Natural killer cell (primary cell): Measurements from ENCODE around the gene CDH18. TPM values are rescaled to one million over a fixed set of nuclear protein-coding genes. Genes with fewer than 3 reads are reported as not detected.

Source experiments
- ATAC-seq, 3 donors: fragments of 150-1000 bp in 2 of 3; fragments of 200-7000 bp in 1 of 3; cut with Tn5 transposase; 1 replicate in 1 of 3; 2 replicates in 2 of 3; pipeline ENCODE4 v1.10.0; 2021; ENCODE audit warnings: mild to moderate bottlenecking in 2 of 3, moderate library complexity in 2 of 3
- DNase-seq, 2 donors: peaks; one replicate each; pipeline versions ENCODE4 v3.0.0 to v3.0.0-alpha.2; 2013 to 2021; ENCODE audit warnings: mixed read lengths in 1 of 2
- H3K27ac ChIP-seq: one replicate; pipeline ENCODE4 v1.5.1; 2013; ENCODE audit warnings: mild to moderate bottlenecking, low read length
- H3K27me3 ChIP-seq: one replicate; pipeline ENCODE4 v1.6.1; 2013; ENCODE audit warnings: low read length; ENCODE audit not compliant: control insufficient read depth, insufficient read depth
- H3K36me3 ChIP-seq: one replicate; pipeline ENCODE4 v1.6.1; 2013; ENCODE audit warnings: low read length; ENCODE audit not compliant: control insufficient read depth, insufficient read depth
- H3K4me1 ChIP-seq: one replicate; pipeline ENCODE4 v1.6.1; 2013; ENCODE audit warnings: low read length; ENCODE audit not compliant: control insufficient read depth, insufficient read depth
- H3K4me3 ChIP-seq: one replicate; pipeline ENCODE4 v1.5.1; 2013; ENCODE audit warnings: low read length
- H3K9me3 ChIP-seq: one replicate; pipeline ENCODE4 v1.6.1; 2013; ENCODE audit warnings: low read length; ENCODE audit not compliant: control insufficient read depth, insufficient read depth
- H3K27ac Mint-ChIP-seq, 2 donors: one replicate each; pipeline ENCODE4 v1.8.0; 2022; ENCODE audit warnings: mild to moderate bottlenecking in 2 of 2, mixed read lengths in 2 of 2, moderate library complexity in 1 of 2
- H3K27me3 Mint-ChIP-seq, 2 donors: one replicate each; pipeline ENCODE4 v1.8.0; 2022; ENCODE audit warnings: low read depth in 2 of 2, mixed read lengths in 2 of 2
- H3K36me3 Mint-ChIP-seq: one replicate; pipeline ENCODE4 v1.8.0; 2022; ENCODE audit warnings: mixed read lengths
- H3K4me1 Mint-ChIP-seq, 2 donors: one replicate each; pipeline ENCODE4 v1.8.0; 2022; ENCODE audit warnings: mixed read lengths in 2 of 2
- H3K4me3 Mint-ChIP-seq: one replicate; pipeline ENCODE4 v1.8.0; 2022; ENCODE audit warnings: mild to moderate bottlenecking, moderate library complexity, mixed read lengths
- H3K9me3 Mint-ChIP-seq, 2 donors: one replicate each; pipeline ENCODE4 v1.8.0; 2022; ENCODE audit warnings: mixed read lengths in 2 of 2
- CTCF ChIP-seq: fragments of 200-600 bp; IDR thresholded peaks from one replicate; pipeline ENCODE4 v1.8.0; 2022; ENCODE audit warnings: antibody characterized with exemption
- WGBS: methylation state at CpG from one replicate; pipeline ENCODE4 v1.1.7; 2013; ENCODE audit warnings: missing lambda C conversion rate; ENCODE audit not compliant: insufficient coverage; 5-methylcytosine and 5-hydroxymethylcytosine counted together
- intact Hi-C: fragments of 100-400 bp; cut with micrococcal nuclease; formaldehyde crosslinking; loops from one replicate; pipeline ENCODE4 v1.14.2; 2022
- total RNA-seq, 4 donors: library from RNA; stranded (reverse); fragments of 120-200 nt in 1 of 4; gene quantifications; one replicate each; pipeline versions ENCODE4 v1.2.3 to v1.2.4, GENCODE V29; 2013 to 2022

Gene CDH18
- total RNA-seq, 3 donors from 2014 or later (not counting 1 experiment from before 2014, with no cell fraction given), result not detected

GRCh38 chr5:19733612-19734495 lies 254.1 kb downstream of the CDH18 start:
- H3K9me3 ChIP-seq, result peaks cover 5% of the 10 kb centered on the region
- H3K27me3 ChIP-seq, result no peaks in the 10 kb centered on the region
- no peaks in the 10 kb centered on the region for H3K36me3 ChIP-seq
- H3K4me3 ChIP-seq, result no peak overlapping the region
- WGBS, result 87% methylated on average over 5 of the region's 6 CpGs
- H3K27ac ChIP-seq, result no peak overlapping the region
- Mint-ChIP-seq H3K27ac (no peak overlapping the region), H3K4me1 (no peaks in the 10 kb centered on the region), H3K9me3 (peaks cover 11 to 24% of the 10 kb centered on the region in 2 donors), H3K4me3 (no peak overlapping the region), H3K27me3 (no peaks in the 10 kb centered on the region), H3K36me3 (peaks cover 10% of the 10 kb centered on the region)
- H3K4me1 ChIP-seq, result no peaks in the 10 kb centered on the region
- intact Hi-C loops, result no loop called here
- TF ChIP-seq CTCF, result no peak
- no peak for ATAC-seq
- DNase-seq, result no peak

- TF ChIP-seq CTCF, result no peak
- H3K4me1 Mint-ChIP-seq, result no peaks in the 10 kb centered on the region
- Histone ChIP-seq H3K27ac (no peak overlapping the region), H3K9me3 (peaks cover 7% of the 10 kb centered on the region), H3K4me3 (no peak overlapping the region), H3K4me1 (no peaks in the 10 kb centered on the region), H3K36me3 (no peaks in the 10 kb centered on the region), H3K27me3 (no peaks in the 10 kb centered on the region)
- no peak overlapping the region for H3K27ac Mint-ChIP-seq
- no peak overlapping the region for H3K4me3 Mint-ChIP-seq
- ATAC-seq (no peak), DNase-seq (no peak)
- intact Hi-C loops, result no loop called here
- peaks cover 10% of the 10 kb centered on the region for H3K36me3 Mint-ChIP-seq
- no peaks in the 10 kb centered on the region for H3K27me3 Mint-ChIP-seq
- WGBS, result 83% methylated on average over 1 of the region's 3 CpGs
- peaks cover 7 to 13% of the 10 kb centered on the region in 2 donors for H3K9me3 Mint-ChIP-seq
Measured at GRCh38 chr5:19728571-19728970, 259.4 kb downstream of the CDH18 start.

GRCh38 chr5:19719109-19719508 lies 268.9 kb downstream of the CDH18 start:
- H3K36me3 Mint-ChIP-seq, result no peaks in the 10 kb centered on the region
- H3K27ac Mint-ChIP-seq, result no peak overlapping the region
- ATAC-seq, result no peak
- no peaks in the 10 kb centered on the region for H3K4me1 Mint-ChIP-seq
- H3K9me3 Mint-ChIP-seq, result peaks cover 3 to 4% of the 10 kb centered on the region in 2 donors
- H3K4me1 ChIP-seq, result no peaks in the 10 kb centered on the region
- no peaks in the 10 kb centered on the region for H3K27me3 Mint-ChIP-seq
- no peaks in the 10 kb centered on the region for H3K27me3 ChIP-seq
- WGBS, result 83% methylated on average over 1 of the region's 3 CpGs
- no peak overlapping the region for H3K27ac ChIP-seq
- no peaks in the 10 kb centered on the region for H3K36me3 ChIP-seq
- no peak overlapping the region for H3K4me3 ChIP-seq
- H3K4me3 Mint-ChIP-seq, result no peak overlapping the region
- H3K9me3 ChIP-seq, result no peaks in the 10 kb centered on the region
- DNase-seq, result no peak
- intact Hi-C loops, result no loop called here
- no peak for TF ChIP-seq CTCF
